Spleen (tissue), 11 donors: ENCODE measurements around the gene SPDYE1. TPM values are rescaled to one million over a fixed set of nuclear protein-coding genes. Genes with fewer than 3 reads are reported as not detected.
A peak's percentile ranks its signal among the peaks of the same experiment; 100 is the strongest.

Experiments used
- DNase-seq: peaks from one replicate; pipeline ENCODE4 v3.0.0-alpha.2; 2020
- H3K27ac ChIP-seq, 8 donors: fragments of 200-600 bp; sonication (generic) in 7 of 8; 1 replicate in 4 of 8; 2 replicates in 4 of 8; pipeline versions ENCODE4 v1.5.0 to v1.8.0; 2016 to 2021; ENCODE audit warnings: inconsistent platforms in 4 of 8, mild to moderate bottlenecking in 4 of 8, moderate library complexity in 1 of 8
- H3K27me3 ChIP-seq, 7 donors: fragments of 200-600 bp; sonication (generic) in 6 of 7; replicated peaks in 1 of 7; 1 replicate in 4 of 7; 2 replicates in 3 of 7; pipeline versions ENCODE4 v1.5.0 to v1.8.0; 2016 to 2021; ENCODE audit warnings: inconsistent platforms in 3 of 7, mild to moderate bottlenecking in 1 of 7
- H3K36me3 ChIP-seq, 6 donors: fragments of 200-600 bp; sonication (generic) in 5 of 6; 1 replicate in 4 of 6; 2 replicates in 2 of 6; pipeline versions ENCODE4 v1.5.0 to v1.8.0; 2016 to 2021; ENCODE audit warnings: inconsistent platforms in 2 of 6
- H3K4me1 ChIP-seq, 6 donors: fragments of 200-600 bp; sonication (generic) in 5 of 6; 1 replicate in 3 of 6; 2 replicates in 3 of 6; pipeline versions ENCODE4 v1.5.0 to v1.8.0; 2016 to 2021; ENCODE audit warnings: inconsistent platforms in 3 of 6
- H3K4me3 ChIP-seq, 8 donors: fragments of 200-600 bp; sonication (generic) in 7 of 8; 1 replicate in 4 of 8; 2 replicates in 4 of 8; pipeline versions ENCODE4 v1.5.0 to v1.8.0; 2016 to 2021; ENCODE audit warnings: inconsistent platforms in 4 of 8, mild to moderate bottlenecking in 4 of 8, moderate library complexity in 2 of 8
- H3K9me3 ChIP-seq, 8 donors: fragments of 200-600 bp; sonication (generic) in 7 of 8; 1 replicate in 4 of 8; 2 replicates in 4 of 8; pipeline versions ENCODE4 v1.5.0 to v1.8.0; 2016 to 2021; ENCODE audit warnings: inconsistent platforms in 4 of 8
- CTCF ChIP-seq, 11 experiments: fragments of 200-600 bp in 7 of 11; fragments of 450-650 bp in 4 of 11; sonication (generic) in 4 of 11; IDR thresholded peaks in 8 of 11; conservative IDR thresholded peaks in 3 of 11; 1 replicate in 7 of 11; 2 replicates in 4 of 11; pipeline versions ENCODE4 v1.4.0 to v1.8.0; 2016 to 2021; ENCODE audit warnings: antibody characterized with exemption in 11 of 11, inconsistent platforms in 4 of 11, mild to moderate bottlenecking in 1 of 11
- POLR2AphosphoS5 ChIP-seq, 3 donors: sonication (generic); formaldehyde crosslinking; IDR thresholded peaks; one replicate each; pipeline ENCODE4 v1.5.1; 2017; ENCODE audit warnings: antibody characterized with exemption in 3 of 3
- WGBS, 5 donors: extraction: QIAGEN DNeasy Blood & Tissue Kit in 3 of 5; methylation state at CpG; one replicate each; pipeline versions ENCODE4 v1.1.5 to v1.1.7; 2013 to 2018; 5-methylcytosine and 5-hydroxymethylcytosine counted together
- intact Hi-C: fragments of 100-400 bp; cut with DNase I; formaldehyde crosslinking; loops from one replicate; pipeline ENCODE4 v1.15.0; 2023; ENCODE audit warnings: low total_unique reads
- microRNA-seq, 3 donors: library from miRNA; unstranded; fragments of <30 nt; microRNA quantifications; one replicate each; pipeline versions ENCODE4 to v1.1.0, GENCODE V29; 2019 to 2020
- polyA plus RNA-seq, 3 donors: library from polyadenylated mRNA; stranded (reverse); fragments of 200-250 nt; gene quantifications; one replicate each; pipeline ENCODE4 v1.2.1, GENCODE V29; 2013
- total RNA-seq, 7 donors: library from RNA; depleted of rRNA in 3 of 7; stranded (reverse); fragments of >200 nt in 3 of 7; fragmentation: NEBNext Ultra II Directional in 4 of 7; extraction: Animal tissue kit (Norgen Biotek cat#: 25700) in 4 of 7; gene quantifications; one replicate each; pipeline versions ENCODE4 v1.1.0 to v1.2.1, GENCODE V29; 2016 to 2021
- donor health status: healthy with polysubstance abuse.
- donor health status: DM: no; HTN: no; CAD: no; lungs with moderate emphysema.
- donor health status: DM: no; HTN: no; CAD: no.
- donor health status: Bipolar disorder and iron deficiency.
- donor health status: healthy.
- donor health status: DM: no; HTN: no; CAD: no.
- donor health status: DM: yes; HTN: yes; CAD: no.

The SPDYE1 gene
- total and polyA plus RNA-seq, 10 donors: not detected

GRCh38 chr7:44059219-44060090, 61.8 kb downstream of the SPDYE1 start:
- H3K36me3 ChIP-seq: peaks cover 5 to 91% (median 79%) of the 10 kb centered on the region in 6 donors
- peak overlapping the region; percentile 61 to 94 (median 82) for H3K27ac ChIP-seq
- intact Hi-C loops: no loop called here
- DNase-seq: peak; percentile 91
- no peak for TF ChIP-seq CTCF (IDR thresholded peaks at IDR 0.05 in 8 of 11, conservative IDR thresholded peaks at IDR 0.05 in 3 of 11)
- TF ChIP-seq POLR2AphosphoS5 (IDR thresholded peaks at IDR 0.05): peak; percentile 61 to 77 (median 77)
- H3K4me1 ChIP-seq: peaks cover 8 to 99% (median 72%) of the 10 kb centered on the region in 6 donors
- WGBS, 5 donors: 67 to 83% (median 79%) methylated on average over 4 to 14 of the region's 14 CpGs
- no peaks in the 10 kb centered on the region for H3K9me3 ChIP-seq
- H3K4me3 ChIP-seq: peak overlapping the region in 1 of 8 donors; percentile 15
- H3K27me3 ChIP-seq: no peaks in the 10 kb centered on the region

Small RNAs within 50 kb of the gene (microRNA-seq; reads per million reads assigned to microRNA genes)
- gene MIR6837: 0.85 to 1.4 (median 1.4) reads per million in 3 donors

Other genes starting within 250 kb of the SPDYE1 start
- 100 to 1,000 TPM in 5 of 7 donors, 10 to 100 TPM in 2; 72.1 to 164 (median 116) TPM for gene BLVRA, start 239.2 kb upstream of the SPDYE1 start, total RNA-seq
- gene BLVRA, start 239.2 kb upstream of the SPDYE1 start, polyA plus RNA-seq: 100 to 1,000 TPM in 1 of 3 donors, 10 to 100 TPM in 2; 58.0 to 123 (median 83.7) TPM
- 10 to 100 TPM; 40.7 to 99.0 (median 50.3) TPM for gene MRPS24, start 128.4 kb upstream of the SPDYE1 start, total RNA-seq
- gene MRPS24, start 128.4 kb upstream of the SPDYE1 start, polyA plus RNA-seq: 100 to 1,000 TPM in 2 of 3 donors, 10 to 100 TPM in 1; 73.8 to 121 (median 115) TPM
- gene URGCP, start 91.3 kb upstream of the SPDYE1 start, total RNA-seq: 10 to 100 TPM; 19.8 to 32.1 (median 26.5) TPM
- gene URGCP, start 91.3 kb upstream of the SPDYE1 start, polyA plus RNA-seq: 10 to 100 TPM in 2 of 3 donors, 1 to 10 TPM in 1; 8.6 to 21.6 (median 15.3) TPM
- 10 to 100 TPM; 12.3 to 19.5 (median 15.9) TPM for gene UBE2D4, start 71.5 kb upstream of the SPDYE1 start, total RNA-seq
- gene UBE2D4, start 71.5 kb upstream of the SPDYE1 start, polyA plus RNA-seq: 10 to 100 TPM in 1 of 3 donors, 1 to 10 TPM in 2; 8.2 to 12.8 (median 9.6) TPM
- gene DBNL, start 46.8 kb downstream of the SPDYE1 start, total RNA-seq: 100 to 1,000 TPM; 169 to 257 (median 210) TPM
- 100 to 1,000 TPM; 118 to 205 (median 134) TPM for gene DBNL, start 46.8 kb downstream of the SPDYE1 start, polyA plus RNA-seq
- 1 to 10 TPM in 4 of 7 donors, under 1 TPM in 2, not detected in 1; 0.75 to 2.8 (median 1.2) TPM for gene PGAM2, start 67.7 kb downstream of the SPDYE1 start, total RNA-seq
- 1 to 10 TPM; 1.6 to 4.0 (median 2.6) TPM for gene PGAM2, start 67.7 kb downstream of the SPDYE1 start, polyA plus RNA-seq
- gene POLM, start 84.6 kb downstream of the SPDYE1 start, total RNA-seq: 100 to 1,000 TPM in 1 of 7 donors, 10 to 100 TPM in 6; 42.8 to 104 (median 63.4) TPM
- 10 to 100 TPM; 22.0 to 44.9 (median 30.3) TPM for gene POLM, start 84.6 kb downstream of the SPDYE1 start, polyA plus RNA-seq
- 100 to 1,000 TPM in 2 of 7 donors, 10 to 100 TPM in 5; 67.5 to 106 (median 88.3) TPM for gene AEBP1, start 106.4 kb downstream of the SPDYE1 start, total RNA-seq
- gene AEBP1, start 106.4 kb downstream of the SPDYE1 start, polyA plus RNA-seq: 10 to 100 TPM; 41.3 to 71.7 (median 49.7) TPM
- 10 to 100 TPM; 31.9 to 73.0 (median 40.9) TPM for gene POLD2, start 125.7 kb downstream of the SPDYE1 start, total RNA-seq
- gene POLD2, start 125.7 kb downstream of the SPDYE1 start, polyA plus RNA-seq: 10 to 100 TPM; 53.7 to 79.1 (median 69.4) TPM
- 1 to 10 TPM in 1 of 7 donors, not detected in 6; 1.6 TPM for gene MYL7, start 143.4 kb downstream of the SPDYE1 start, total RNA-seq
- gene MYL7, start 143.4 kb downstream of the SPDYE1 start, polyA plus RNA-seq: under 1 TPM in 1 of 3 donors, not detected in 2; 0.22 TPM
- gene GCK, start 191.5 kb downstream of the SPDYE1 start, total RNA-seq: 1 to 10 TPM in 1 of 7 donors, under 1 TPM in 3, not detected in 3; 0.29 to 1.6 (median 0.49) TPM
- 1 to 10 TPM in 2 of 3 donors, under 1 TPM in 1; 0.55 to 1.7 (median 1.2) TPM for gene GCK, start 191.5 kb downstream of the SPDYE1 start, polyA plus RNA-seq
- 10 to 100 TPM; 51.9 to 66.4 (median 56.6) TPM for gene YKT6, start 203.1 kb downstream of the SPDYE1 start, total RNA-seq
- 10 to 100 TPM; 26.9 to 49.0 (median 30.1) TPM for gene YKT6, start 203.1 kb downstream of the SPDYE1 start, polyA plus RNA-seq